OCI-LY7 (cell line): ENCODE results near the gene MRPS6. TPM values are rescaled to one million over a fixed set of nuclear protein-coding genes. Genes with fewer than 3 reads are reported as not detected.

Source experiments
- BruUV-seq: library from RNA; stranded (reverse); fragments of 400-500 nt; replicated peaks from 2 replicates; lab custom pipeline; 2021; lab: Mats Ljungman, UMichigan
- CTCF ChIA-PET: fragments of 300-600 bp; sonication (Branson Sonifier 250); formaldehyde crosslinking; loops from one replicate; lab custom pipeline; 2022; ENCODE audit warnings: antibody characterized with exemption; ENCODE audit not compliant: unreplicated experiment; lab: Charles Lee
- POLR2A ChIA-PET: fragments of 300-600 bp; sonication (Branson Sonifier 250); formaldehyde crosslinking; loops from one replicate; lab custom pipeline; 2022; ENCODE audit warnings: antibody characterized with exemption; lab: Charles Lee
- DNase-seq: peaks from one replicate; pipeline ENCODE4 v3.0.0-alpha.2; 2015; ENCODE audit warnings: low spot score
- H2AFZ ChIP-seq: fragments of 200-600 bp; sonication (generic), shearing (Covaris generic); 2 replicates; pipeline ENCODE4 v1.6.1; 2014; ENCODE audit warnings: mild to moderate bottlenecking, antibody characterized with exemption, low read length, moderate library complexity
- H3K27ac ChIP-seq: fragments of 200-600 bp; sonication (generic); 2 replicates; pipeline ENCODE4 v1.5.1; 2014; ENCODE audit warnings: mixed run types, low read depth, mild to moderate bottlenecking, moderate library complexity, low read length, inconsistent platforms; ENCODE audit not compliant: poor library complexity, severe bottlenecking
- H3K36me3 ChIP-seq: fragments of 200-600 bp; sonication (generic); 2 replicates; pipeline ENCODE4 v1.6.1; 2014; ENCODE audit warnings: mild to moderate bottlenecking, antibody characterized with exemption, low read length, moderate library complexity, mixed read lengths; ENCODE audit not compliant: insufficient read depth
- H3K4me1 ChIP-seq: fragments of 200-600 bp; sonication (generic); 2 replicates; pipeline ENCODE4 v1.5.1; 2014; ENCODE audit warnings: mild to moderate bottlenecking, low read length; ENCODE audit not compliant: insufficient read depth, poor library complexity, severe bottlenecking
- H3K4me2 ChIP-seq: fragments of 200-600 bp; sonication (generic); 2 replicates; pipeline ENCODE4 v1.6.1; 2014; ENCODE audit warnings: mild to moderate bottlenecking, low read length
- H3K4me3 ChIP-seq: fragments of 200-600 bp; sonication (generic); 2 replicates; pipeline ENCODE4 v1.5.1; 2014; ENCODE audit warnings: mild to moderate bottlenecking, low read depth, low read length; ENCODE audit not compliant: poor library complexity, severe bottlenecking
- H3K79me2 ChIP-seq: fragments of 200-600 bp; sonication (generic); 2 replicates; pipeline ENCODE4 v1.6.1; 2016; ENCODE audit warnings: low read depth, mild to moderate bottlenecking, low read length, moderate library complexity, mixed read lengths; ENCODE audit not compliant: insufficient read depth
- H3K9me2 ChIP-seq: fragments of 200-600 bp; sonication (generic); 2 replicates; pipeline ENCODE4 v1.6.1; 2016; ENCODE audit warnings: mild to moderate bottlenecking, low read length, mixed read lengths; ENCODE audit not compliant: insufficient read depth
- H3K9me3 ChIP-seq: fragments of 200-600 bp; sonication (generic); 2 replicates; pipeline ENCODE4 v1.6.1; 2014; ENCODE audit warnings: mild to moderate bottlenecking, mixed run types, low read length, mixed read lengths
- H4K20me1 ChIP-seq: fragments of 200-600 bp; sonication (generic); 2 replicates; pipeline ENCODE4 v1.6.1; 2014; ENCODE audit warnings: mild to moderate bottlenecking, antibody characterized with exemption, low read length, moderate library complexity, mixed read lengths; ENCODE audit not compliant: insufficient read depth
- CTCF ChIP-seq: fragments of 200-600 bp; sonication (generic); conservative IDR thresholded peaks from 2 replicates; pipeline ENCODE4 v1.5.1; 2014; ENCODE audit warnings: mild to moderate bottlenecking, antibody characterized with exemption, low read length, moderate library complexity, mixed read lengths
- EZH2phosphoT487 ChIP-seq: fragments of 200-600 bp; sonication (generic); IDR thresholded peaks from 2 replicates; pipeline ENCODE4 v1.6.1; 2018; ENCODE audit warnings: low read depth, borderline replicate concordance, mild to moderate bottlenecking, mixed run types, antibody characterized with exemption, low read length, moderate library complexity, mixed read lengths
- intact Hi-C: fragments of 100-400 bp; cut with micrococcal nuclease; formaldehyde crosslinking; loops from one replicate; pipeline ENCODE4 v1.10.0; 2022; ENCODE audit not compliant: unreplicated experiment
- total RNA-seq, 2 experiments: library from RNA; depleted of rRNA in 1 of 2; stranded (reverse); fragments of >200 nt in 1 of 2; shearing (Covaris generic) in 1 of 2; gene quantifications; 2 replicates each; pipeline ENCODE4 v1.2.3, GENCODE V29; 2014 to 2022

Gene MRPS6
- total RNA-seq, 2 experiments from 2014 or later = 20.9 to 56.1 TPM

GRCh38 chr21:34074283-34075090 lies 1.1 kb downstream of the MRPS6 start:
- TF ChIP-seq CTCF = no peak
- no peak for TF ChIP-seq EZH2phosphoT487
- Histone ChIP-seq H3K9me2 (no peaks in the 10 kb centered on the region), H3K27ac (peak overlapping the region; percentile 32), H3K4me3 (peak overlapping the region; percentile 90), H2AFZ (peak overlapping the region; percentile 11; the same call in 1 of the 2 replicates), H3K79me2 (peaks cover 52% of the 10 kb centered on the region), H3K4me2 (peak overlapping the region; percentile 99), H3K9me3 (no peaks in the 10 kb centered on the region), H4K20me1 (peaks cover 35% of the 10 kb centered on the region), H3K4me1 (peaks cover 47% of the 10 kb centered on the region), H3K36me3 (peaks cover 49% of the 10 kb centered on the region)
- CTCF ChIA-PET = no interaction called here
- DNase-seq = peak; percentile 39
- intact Hi-C loops = loop anchor here (2.0 to 5.0 kb wide), 3 partner anchors 54 to 432 kb away; partner anchors contain the start of genes CRYZL1 and ITSN1
- POLR2A ChIA-PET = interaction anchor here (0.7 kb wide), 1 partner anchor 18 kb away, joined by 3 read pairs; no protein-coding TSS in a partner anchor
- BruUV-seq = TSS peak; percentile 55

GRCh38 chr21:34075091-34075425 lies 1.7 kb downstream of the MRPS6 start:
- Histone ChIP-seq H4K20me1 (peaks cover 35% of the 10 kb centered on the region), H3K4me3 (peak overlapping the region; percentile 90), H3K36me3 (peaks cover 55% of the 10 kb centered on the region), H3K9me3 (no peaks in the 10 kb centered on the region), H3K79me2 (peaks cover 57% of the 10 kb centered on the region), H3K4me2 (peak overlapping the region; percentile 99), H3K4me1 (peaks cover 47% of the 10 kb centered on the region), H2AFZ (no peak overlapping the region), H3K9me2 (no peaks in the 10 kb centered on the region), H3K27ac (no peak overlapping the region)
- ChIA-PET CTCF (no interaction called here), POLR2A (interaction anchor here (1.0 to 1.3 kb wide), 2 partner anchors 14 to 50 kb away, joined by 3 read pairs; no protein-coding TSS in a partner anchor)
- DNase-seq = no peak
- intact Hi-C loops = loop anchor here (2.0 kb wide), 1 partner anchor 54 kb away; no protein-coding TSS in a partner anchor
- TF ChIP-seq CTCF (no peak), EZH2phosphoT487 (no peak)
- BruUV-seq = no TSS peak
